Neural progenitor cell (in vitro differentiated cells): Measurements from ENCODE around the gene ERAP2. TPM values are rescaled to one million over a fixed set of nuclear protein-coding genes. Genes with fewer than 3 reads are reported as not detected.
"Not testable (repeated sequence)": the region's sequence is repeated elsewhere in the genome, so short reads cannot be mapped to it uniquely, and the experiment has no call there.

ENCODE experiments used
- DNase-seq: peaks from one replicate; pipeline ENCODE4 v3.0.0-alpha.2; 2016; ENCODE audit warnings: low spot score
- H2AFZ ChIP-seq: fragments of 200-600 bp; sonication (generic); replicated peaks from 2 replicates; pipeline ENCODE4 v1.6.1; 2016; ENCODE audit warnings: antibody characterized with exemption
- H3F3A ChIP-seq: fragments of 200-600 bp; sonication (generic); 2 replicates; pipeline ENCODE4 v1.6.1; 2016; ENCODE audit warnings: antibody characterized with exemption, low read depth
- H3K27ac ChIP-seq: fragments of 200-600 bp; sonication (generic); 2 replicates; pipeline ENCODE4 v1.5.1; 2016; ENCODE audit warnings: mild to moderate bottlenecking
- H3K27me3 ChIP-seq: fragments of 200-600 bp; sonication (generic); 2 replicates; pipeline ENCODE4 v1.6.1; 2016; ENCODE audit warnings: mild to moderate bottlenecking, moderate library complexity
- H3K36me3 ChIP-seq: fragments of 200-600 bp; sonication (generic); 2 replicates; pipeline ENCODE4 v1.5.1; 2016
- H3K4me1 ChIP-seq: fragments of 200-600 bp; sonication (generic); 2 replicates; pipeline ENCODE4 v1.6.1; 2016; ENCODE audit warnings: mixed run types
- H3K4me2 ChIP-seq: fragments of 200-600 bp; sonication (generic); 2 replicates; pipeline ENCODE4 v1.6.1; 2016
- H3K4me3 ChIP-seq: fragments of 200-600 bp; sonication (generic); 2 replicates; pipeline ENCODE4 v1.5.1; 2016
- H3K79me2 ChIP-seq: fragments of 200-600 bp; sonication (generic); 2 replicates; pipeline ENCODE4 v1.6.1; 2016; ENCODE audit warnings: low read depth
- H3K9ac ChIP-seq: fragments of 200-600 bp; sonication (generic); 2 replicates; pipeline ENCODE4 v1.6.1; 2016
- H3K9me3 ChIP-seq: fragments of 200-600 bp; sonication (generic); 2 replicates; pipeline ENCODE4 v1.5.1; 2016; ENCODE audit warnings: low read depth
- H4K20me1 ChIP-seq: fragments of 200-600 bp; sonication (generic); 2 replicates; pipeline ENCODE4 v1.6.1; 2016; ENCODE audit warnings: low read depth
- H3K27ac Mint-ChIP-seq: 3 replicates; pipeline ENCODE4 v1.8.0; 2021; ENCODE audit warnings: mixed read lengths
- H3K27me3 Mint-ChIP-seq: 2 replicates; pipeline ENCODE4 v1.8.0; 2022; ENCODE audit warnings: low read depth, mild to moderate bottlenecking, inconsistent platforms, moderate library complexity, mixed read lengths; ENCODE audit not compliant: insufficient read depth
- H3K36me3 Mint-ChIP-seq: 3 replicates; pipeline ENCODE4 v1.8.0; 2021; ENCODE audit warnings: mixed read lengths
- H3K4me1 Mint-ChIP-seq: 3 replicates; pipeline ENCODE4 v1.8.0; 2021; ENCODE audit warnings: mixed read lengths
- H3K4me3 Mint-ChIP-seq: 3 replicates; pipeline ENCODE4 v1.8.0; 2021; ENCODE audit warnings: mild to moderate bottlenecking, moderate library complexity, mixed read lengths
- H3K9me3 Mint-ChIP-seq: 3 replicates; pipeline ENCODE4 v1.8.0; 2020; ENCODE audit warnings: mixed read lengths
- CTCF ChIP-seq: fragments of 200-600 bp; sonication (generic); IDR thresholded peaks from 2 replicates; pipeline ENCODE4 v1.5.1; 2017; ENCODE audit warnings: antibody characterized with exemption, mild to moderate bottlenecking
- EZH2 ChIP-seq: fragments of 200-600 bp; sonication (generic); IDR thresholded peaks from 2 replicates; pipeline ENCODE4 v1.6.1; 2017; ENCODE audit warnings: antibody characterized with exemption, mild to moderate bottlenecking, moderate library complexity
- EZH2phosphoT487 ChIP-seq: fragments of 200-600 bp; sonication (generic); IDR thresholded peaks from 2 replicates; pipeline ENCODE4 v1.6.1; 2017; ENCODE audit warnings: antibody characterized with exemption
- total RNA-seq: library from RNA; depleted of rRNA; stranded (reverse); fragments of >200 nt; gene quantifications from 2 replicates; pipeline ENCODE4 v1.2.3, GENCODE V29; 2015; ENCODE audit warnings: low replicate concordance

Gene ERAP2
- total RNA-seq, 1 donor from 2014 or later: not detected

- Mint-ChIP-seq H3K4me3 (no peak overlapping the region), H3K27ac (no peak overlapping the region), H3K4me1 (no peaks in the 10 kb centered on the region), H3K9me3 (no peaks in the 10 kb centered on the region), H3K36me3 (no peaks in the 10 kb centered on the region), H3K27me3 (peaks cover under 1% of the 10 kb centered on the region)
- H3K4me3 ChIP-seq: no peak overlapping the region
- peaks cover 8% of the 10 kb centered on the region for H3K4me1 ChIP-seq
- no peaks in the 10 kb centered on the region for H3K9me3 ChIP-seq
- H3K4me2 ChIP-seq: no peak overlapping the region
- no peak for TF ChIP-seq EZH2
- no peak overlapping the region for H3K27ac ChIP-seq
- H3K79me2 ChIP-seq: no peaks in the 10 kb centered on the region
- no peaks in the 10 kb centered on the region for H3K36me3 ChIP-seq
- no peaks in the 10 kb centered on the region for H4K20me1 ChIP-seq
- no peaks in the 10 kb centered on the region for H3K27me3 ChIP-seq
- H2AFZ ChIP-seq: peak overlapping the region; percentile 15
- no peak for DNase-seq
- H3K9ac ChIP-seq: no peak overlapping the region
- no peaks in the 10 kb centered on the region for H3F3A ChIP-seq
Observed at GRCh38 chr5:96838201-96839070, 37.9 kb upstream of the ERAP2 start.

- Histone ChIP-seq H3K4me2 (peak overlapping the region; percentile 26), H3K27me3 (no peaks in the 10 kb centered on the region), H4K20me1 (no peaks in the 10 kb centered on the region), H3K4me1 (peaks cover 8% of the 10 kb centered on the region), H3K36me3 (no peaks in the 10 kb centered on the region), H3K79me2 (no peaks in the 10 kb centered on the region), H3K4me3 (no peak overlapping the region), H3K9me3 (no peaks in the 10 kb centered on the region), H3K27ac (no peak overlapping the region), H2AFZ (peak overlapping the region; percentile 15), H3K9ac (no peak overlapping the region), H3F3A (no peaks in the 10 kb centered on the region)
- TF ChIP-seq CTCF (no peak), EZH2 (no peak), EZH2phosphoT487 (no peak)
- Mint-ChIP-seq H3K27ac (no peak overlapping the region), H3K4me3 (no peak overlapping the region), H3K4me1 (no peaks in the 10 kb centered on the region), H3K9me3 (no peaks in the 10 kb centered on the region), H3K27me3 (peaks cover 2% of the 10 kb centered on the region), H3K36me3 (no peaks in the 10 kb centered on the region)
- DNase-seq: peak; percentile 16
Observed at GRCh38 chr5:96839071-96839592, 37.2 kb upstream of the ERAP2 start.

GRCh38 chr5:96841931-96842330 is 34.4 kb upstream of the ERAP2 start:
- H3K79me2 ChIP-seq, H3K9ac ChIP-seq, H3K27me3 Mint-ChIP-seq, DNase-seq, H3K4me2 ChIP-seq, H3F3A ChIP-seq, H3K4me3 ChIP-seq, H3K36me3 Mint-ChIP-seq, H4K20me1 ChIP-seq, H3K4me1 ChIP-seq, H3K9me3 ChIP-seq, H3K27ac ChIP-seq, H3K9me3 Mint-ChIP-seq, H3K27me3 ChIP-seq, H3K36me3 ChIP-seq, H2AFZ ChIP-seq, H3K27ac Mint-ChIP-seq, H3K4me3 Mint-ChIP-seq, H3K4me1 Mint-ChIP-seq: not testable (repeated sequence)

GRCh38 chr5:96843140-96843539 is 33.2 kb upstream of the ERAP2 start:
- H3K4me1 ChIP-seq: peaks cover 8% of the 10 kb centered on the region
- Mint-ChIP-seq H3K27ac (no peak overlapping the region), H3K27me3 (peaks cover 2% of the 10 kb centered on the region), H3K4me3 (no peak overlapping the region), H3K4me1 (no peaks in the 10 kb centered on the region), H3K9me3 (peaks cover 6% of the 10 kb centered on the region), H3K36me3 (no peaks in the 10 kb centered on the region)
- no peak overlapping the region for H3K4me2 ChIP-seq
- TF ChIP-seq EZH2: no peak
- no peak for TF ChIP-seq CTCF
- TF ChIP-seq EZH2phosphoT487: no peak
- peak overlapping the region; percentile 31 for H2AFZ ChIP-seq
- no peak overlapping the region for H3K4me3 ChIP-seq
- H3K9me3 ChIP-seq: no peaks in the 10 kb centered on the region
- H3K79me2 ChIP-seq: no peaks in the 10 kb centered on the region
- DNase-seq: no peak
- H3F3A ChIP-seq: no peaks in the 10 kb centered on the region
- H3K36me3 ChIP-seq: no peaks in the 10 kb centered on the region
- H3K27me3 ChIP-seq: no peaks in the 10 kb centered on the region
- no peak overlapping the region for H3K9ac ChIP-seq
- H4K20me1 ChIP-seq: no peaks in the 10 kb centered on the region
- no peak overlapping the region for H3K27ac ChIP-seq
